Activated CD4-positive, alpha-beta memory T cell treated with anti-CD3 and anti-CD28 coated beads, Interleukin-2, amount 10 ng/mL, durations not matched to agents 7 days and 5 days (primary cell): ENCODE data around the gene TMEM191B. TPM values are rescaled to one million over a fixed set of nuclear protein-coding genes. Genes with fewer than 3 reads are reported as not detected.
"Not testable (repeated sequence)": the region's sequence is repeated elsewhere in the genome, so short reads cannot be mapped to it uniquely, and the experiment has no call there.

Experiments used
- CTCF ChIA-PET: fragments of 350-600 bp; sonication (Branson Sonifier 250); formaldehyde crosslinking; loops from one replicate; lab custom pipeline; 2021; ENCODE audit warnings: antibody characterized with exemption, inconsistent platforms; lab: Charles Lee
- POLR2A ChIA-PET: fragments of 350-600 bp; sonication (Branson Sonifier 250); formaldehyde crosslinking; loops from one replicate; lab custom pipeline; 2021; ENCODE audit warnings: antibody characterized with exemption; lab: Charles Lee
- DNase-seq: peaks from one replicate; pipeline ENCODE4 v3.0.0-alpha.2; 2020
- H3K27ac Mint-ChIP-seq: one replicate; pipeline ENCODE4 v1.8.0; 2021; ENCODE audit warnings: mild to moderate bottlenecking, mixed read lengths
- H3K27me3 Mint-ChIP-seq: one replicate; pipeline ENCODE4 v1.8.0; 2021; ENCODE audit warnings: mixed read lengths
- H3K36me3 Mint-ChIP-seq: one replicate; pipeline ENCODE4 v1.8.0; 2021; ENCODE audit warnings: low read depth, mixed read lengths
- H3K4me1 Mint-ChIP-seq: one replicate; pipeline ENCODE4 v1.8.0; 2021; ENCODE audit warnings: mixed read lengths
- H3K4me3 Mint-ChIP-seq: one replicate; pipeline ENCODE4 v1.8.0; 2021; ENCODE audit warnings: mild to moderate bottlenecking, mixed read lengths
- H3K9me3 Mint-ChIP-seq: one replicate; pipeline ENCODE4 v1.8.0; 2021; ENCODE audit warnings: mixed read lengths
- total RNA-seq, 2 experiments: library from RNA; stranded (reverse); gene quantifications; one replicate each; pipeline ENCODE4 v1.2.3, GENCODE V29; 2021

TMEM191B gene
- total RNA-seq: 1 to 10 TPM; 1.1 to 1.3 TPM

GRCh38 chr22:18527752-18528596 is at the start of gene TMEM191B:
Gene TMEM191B, plus strand, starts transcription at chr22:18527802. Its CDS starts 179 bp downstream, at chr22:18527981.
- POLR2A ChIA-PET, H3K4me3 Mint-ChIP-seq: not testable (repeated sequence)

DNA sequence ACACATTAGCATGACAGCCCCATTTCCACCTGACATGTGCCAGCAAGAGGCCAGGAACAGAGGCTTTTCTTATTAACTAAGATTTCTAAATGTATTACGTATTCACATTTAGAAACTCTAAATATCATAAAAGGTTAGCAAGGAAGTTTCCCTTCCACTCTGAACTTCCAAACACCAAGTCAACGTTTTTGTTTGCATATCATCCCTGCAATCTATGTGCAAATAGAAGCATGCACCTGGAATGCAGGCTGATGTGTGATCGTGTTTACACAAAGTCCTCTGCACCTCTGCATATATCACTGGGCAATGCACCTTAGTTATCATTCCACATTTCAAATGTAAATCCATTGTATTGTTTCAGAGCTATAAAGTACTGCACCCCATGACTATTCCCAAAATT is 31.4 kb upstream of the TMEM191B start:
- H3K36me3 Mint-ChIP-seq, H3K9me3 Mint-ChIP-seq, POLR2A ChIA-PET, H3K4me3 Mint-ChIP-seq, DNase-seq, H3K27me3 Mint-ChIP-seq, H3K27ac Mint-ChIP-seq, H3K4me1 Mint-ChIP-seq, CTCF ChIA-PET: not testable (repeated sequence)

More at GRCh38 chr22:18527752-18528596, at the start of gene TMEM191B:
- CTCF ChIA-PET, H3K27ac Mint-ChIP-seq, H3K4me1 Mint-ChIP-seq, H3K9me3 Mint-ChIP-seq, H3K36me3 Mint-ChIP-seq, DNase-seq, H3K27me3 Mint-ChIP-seq: not testable (repeated sequence)

- H3K36me3 Mint-ChIP-seq, CTCF ChIA-PET, DNase-seq, H3K27me3 Mint-ChIP-seq, H3K27ac Mint-ChIP-seq, H3K4me1 Mint-ChIP-seq, POLR2A ChIA-PET, H3K9me3 Mint-ChIP-seq, H3K4me3 Mint-ChIP-seq: not testable (repeated sequence)
These were observed 16.3 kb upstream of the TMEM191B start for GRCh38 chr22:18511327-18511726.

DNA sequence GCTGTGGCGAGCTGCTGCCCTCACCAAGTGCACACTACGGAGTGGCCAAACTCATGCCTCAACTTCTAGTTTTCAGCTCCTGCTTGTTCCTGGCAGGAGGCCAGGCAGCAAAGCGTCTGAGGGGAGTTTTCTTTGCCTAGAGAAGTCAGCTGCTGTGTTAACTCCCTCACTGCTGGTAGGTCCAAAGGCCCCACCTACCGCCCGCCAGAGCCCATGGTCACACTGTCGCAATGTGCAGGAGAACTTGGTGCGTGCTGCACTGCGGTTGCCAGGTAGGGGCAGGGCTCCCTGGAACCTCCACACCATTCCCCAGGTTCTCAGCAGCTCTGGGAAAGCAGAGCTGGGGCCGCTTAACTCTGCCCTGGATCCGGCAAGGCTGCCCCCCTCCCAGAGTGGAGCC is 15.2 kb upstream of the TMEM191B start:
- H3K36me3 Mint-ChIP-seq, H3K4me3 Mint-ChIP-seq, POLR2A ChIA-PET, H3K27me3 Mint-ChIP-seq, H3K9me3 Mint-ChIP-seq, DNase-seq, H3K4me1 Mint-ChIP-seq, CTCF ChIA-PET, H3K27ac Mint-ChIP-seq: not testable (repeated sequence)

- DNase-seq, H3K36me3 Mint-ChIP-seq, H3K4me1 Mint-ChIP-seq, POLR2A ChIA-PET, H3K27me3 Mint-ChIP-seq, H3K9me3 Mint-ChIP-seq, H3K27ac Mint-ChIP-seq, CTCF ChIA-PET, H3K4me3 Mint-ChIP-seq: not testable (repeated sequence)
These were observed 14.1 kb upstream of the TMEM191B start for GRCh38 chr22:18513454-18513853.

DNA sequence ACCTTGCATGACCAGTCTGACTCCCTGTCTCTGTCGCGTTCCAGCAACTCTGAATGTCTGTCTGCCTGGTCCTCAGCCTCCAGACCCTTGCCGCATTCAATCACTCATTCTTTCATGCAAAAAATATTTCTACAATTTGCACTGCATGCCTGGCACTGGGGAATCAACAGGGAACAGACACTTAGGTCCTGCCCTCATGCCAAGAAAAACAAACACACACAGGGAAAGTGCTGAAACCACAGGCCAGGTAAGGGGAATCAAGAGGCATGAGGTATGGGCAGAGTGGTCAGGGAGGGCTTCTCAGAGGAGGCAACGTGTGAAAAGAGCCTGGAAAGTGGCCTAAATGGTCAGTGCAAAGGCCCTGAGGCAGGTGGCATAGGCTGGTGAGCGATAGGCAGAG is 9.5 kb upstream of the TMEM191B start, which contains the start of gene GGTLC3:
Gene GGTLC3, minus strand, starts transcription at position 101 of the 400 bp plus-strand sequence. CDS start 264 bp downstream, outside the sequence.
- H3K27me3 Mint-ChIP-seq, H3K9me3 Mint-ChIP-seq, H3K36me3 Mint-ChIP-seq, H3K4me3 Mint-ChIP-seq, H3K4me1 Mint-ChIP-seq, DNase-seq, H3K27ac Mint-ChIP-seq, CTCF ChIA-PET, POLR2A ChIA-PET: not testable (repeated sequence)

GRCh38 chr22:18522762-18523161 is 4.8 kb upstream of the TMEM191B start:
- H3K27me3 Mint-ChIP-seq, H3K4me3 Mint-ChIP-seq, CTCF ChIA-PET, H3K4me1 Mint-ChIP-seq, H3K9me3 Mint-ChIP-seq, H3K27ac Mint-ChIP-seq, POLR2A ChIA-PET, H3K36me3 Mint-ChIP-seq, DNase-seq: not testable (repeated sequence)

GRCh38 chr22:18523328-18523727 is 4.3 kb upstream of the TMEM191B start:
- H3K4me1 Mint-ChIP-seq, H3K9me3 Mint-ChIP-seq, H3K27ac Mint-ChIP-seq, CTCF ChIA-PET, POLR2A ChIA-PET, DNase-seq, H3K4me3 Mint-ChIP-seq, H3K36me3 Mint-ChIP-seq, H3K27me3 Mint-ChIP-seq: not testable (repeated sequence)

DNA sequence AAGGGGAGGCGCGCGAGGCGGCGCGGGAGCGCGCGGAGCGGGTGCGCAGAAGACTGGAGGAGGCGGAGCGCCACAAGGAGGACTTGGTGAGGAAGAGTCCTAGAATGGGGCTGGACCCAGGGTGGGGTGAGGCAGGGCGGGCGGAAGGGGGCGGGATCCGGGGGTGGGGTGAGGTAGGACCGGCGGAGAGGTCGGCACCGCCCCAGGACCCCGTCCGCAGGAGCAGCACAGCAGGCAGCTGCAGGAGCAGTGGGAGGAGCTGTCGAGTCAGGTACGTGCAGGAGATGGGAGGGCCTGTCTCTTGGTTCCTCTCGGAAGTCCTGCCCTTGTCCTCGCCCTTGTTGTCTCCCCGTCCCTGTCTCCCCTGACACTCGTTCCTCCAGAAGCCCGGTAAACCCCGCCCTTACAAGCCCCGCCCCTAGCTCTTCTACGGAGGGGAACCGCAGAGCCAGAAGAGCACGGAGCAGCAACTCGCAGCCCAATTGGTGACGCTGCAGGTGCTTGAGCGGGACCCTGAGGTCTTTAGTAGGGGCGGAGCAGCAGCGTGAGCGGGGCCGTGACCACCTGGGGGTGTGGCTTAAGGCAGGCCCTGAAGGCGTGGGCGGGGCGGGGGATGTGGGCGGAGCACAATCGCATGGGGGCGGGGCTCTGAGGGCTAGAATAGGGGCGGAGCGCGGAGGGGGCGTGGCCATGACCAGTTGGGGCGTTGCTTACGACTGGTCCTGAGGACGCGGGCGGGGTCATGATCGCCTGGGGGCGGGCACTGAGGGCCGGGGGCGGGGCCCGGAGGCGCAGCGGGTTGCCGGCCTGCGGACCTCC is 1.2 kb downstream of the TMEM191B start:
- H3K4me1 Mint-ChIP-seq, H3K27ac Mint-ChIP-seq, H3K9me3 Mint-ChIP-seq, H3K36me3 Mint-ChIP-seq, CTCF ChIA-PET, H3K4me3 Mint-ChIP-seq, H3K27me3 Mint-ChIP-seq, POLR2A ChIA-PET: not testable (repeated sequence)
- peak; percentile 85 for DNase-seq

DNA sequence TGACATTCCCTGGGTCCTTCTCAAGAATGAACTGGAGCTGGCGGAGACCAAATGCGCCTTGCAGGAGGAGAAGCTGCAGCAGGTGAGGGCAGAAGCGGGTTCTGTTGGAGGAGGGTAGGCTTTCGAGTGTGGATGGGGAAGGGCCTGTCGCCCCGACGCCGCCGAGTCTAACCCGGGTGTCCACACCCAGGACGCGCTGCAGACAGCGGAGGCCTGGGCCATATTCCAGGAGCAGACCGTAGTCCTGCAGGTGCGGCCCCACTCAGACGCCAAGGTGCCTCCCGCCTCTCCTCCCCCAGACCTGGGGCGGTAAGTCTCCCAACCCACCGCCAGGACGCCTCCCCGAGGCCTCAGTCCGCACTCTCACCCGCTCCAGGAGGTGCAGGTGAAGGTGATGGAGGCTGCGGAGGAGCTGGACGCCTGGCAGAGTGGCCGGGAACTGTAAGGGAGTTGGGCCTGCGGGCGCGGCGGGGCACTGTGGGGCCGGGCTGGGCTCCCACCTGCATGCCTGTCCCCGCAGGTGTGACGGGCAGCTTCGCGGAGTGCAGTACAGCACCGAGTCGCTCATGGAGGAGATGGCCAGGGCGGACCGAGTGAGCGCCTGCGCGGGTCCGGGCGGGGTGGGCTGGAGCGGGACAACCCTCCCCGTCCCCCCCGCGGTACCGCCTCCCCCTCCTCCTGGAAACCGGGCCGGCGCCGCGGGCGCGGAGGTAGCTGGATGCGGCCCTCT is 2.0 kb downstream of the TMEM191B start:
- DNase-seq, H3K27me3 Mint-ChIP-seq, H3K9me3 Mint-ChIP-seq, H3K4me3 Mint-ChIP-seq, H3K4me1 Mint-ChIP-seq, H3K27ac Mint-ChIP-seq, POLR2A ChIA-PET, CTCF ChIA-PET, H3K36me3 Mint-ChIP-seq: not testable (repeated sequence)

- H3K9me3 Mint-ChIP-seq, CTCF ChIA-PET, H3K4me3 Mint-ChIP-seq, H3K27me3 Mint-ChIP-seq, DNase-seq, H3K36me3 Mint-ChIP-seq, H3K4me1 Mint-ChIP-seq, H3K27ac Mint-ChIP-seq, POLR2A ChIA-PET: not testable (repeated sequence)
These were observed 6.0 kb downstream of the TMEM191B start for GRCh38 chr22:18533633-18534032.

- not testable (repeated sequence) for H3K9me3 Mint-ChIP-seq, H3K27ac Mint-ChIP-seq
These were observed 6.7 kb downstream of the TMEM191B start for GRCh38 chr22:18534315-18534714.

GRCh38 chr22:18539994-18540393 is 12.4 kb downstream of the TMEM191B start:
- H3K27me3 Mint-ChIP-seq, H3K9me3 Mint-ChIP-seq, POLR2A ChIA-PET, H3K27ac Mint-ChIP-seq, DNase-seq, H3K36me3 Mint-ChIP-seq, H3K4me1 Mint-ChIP-seq, H3K4me3 Mint-ChIP-seq, CTCF ChIA-PET: not testable (repeated sequence)

More at GRCh38 chr22:18534315-18534714, 6.7 kb downstream of the TMEM191B start:
- H3K4me3 Mint-ChIP-seq, CTCF ChIA-PET, H3K4me1 Mint-ChIP-seq, H3K36me3 Mint-ChIP-seq, H3K27me3 Mint-ChIP-seq, DNase-seq, POLR2A ChIA-PET: not testable (repeated sequence)
